HG03025 (cell line): Measurements from ENCODE around the gene VPS8.

ENCODE experiments used
- ATAC-seq: cut with Tn5 transposase; IDR thresholded peaks from one replicate; pipeline ENCODE4 v1.9.1; 2021; ENCODE audit warnings: mild to moderate bottlenecking, moderate library complexity; ENCODE audit not compliant: unreplicated experiment, low FRiP score

VPS8 gene, protein sequence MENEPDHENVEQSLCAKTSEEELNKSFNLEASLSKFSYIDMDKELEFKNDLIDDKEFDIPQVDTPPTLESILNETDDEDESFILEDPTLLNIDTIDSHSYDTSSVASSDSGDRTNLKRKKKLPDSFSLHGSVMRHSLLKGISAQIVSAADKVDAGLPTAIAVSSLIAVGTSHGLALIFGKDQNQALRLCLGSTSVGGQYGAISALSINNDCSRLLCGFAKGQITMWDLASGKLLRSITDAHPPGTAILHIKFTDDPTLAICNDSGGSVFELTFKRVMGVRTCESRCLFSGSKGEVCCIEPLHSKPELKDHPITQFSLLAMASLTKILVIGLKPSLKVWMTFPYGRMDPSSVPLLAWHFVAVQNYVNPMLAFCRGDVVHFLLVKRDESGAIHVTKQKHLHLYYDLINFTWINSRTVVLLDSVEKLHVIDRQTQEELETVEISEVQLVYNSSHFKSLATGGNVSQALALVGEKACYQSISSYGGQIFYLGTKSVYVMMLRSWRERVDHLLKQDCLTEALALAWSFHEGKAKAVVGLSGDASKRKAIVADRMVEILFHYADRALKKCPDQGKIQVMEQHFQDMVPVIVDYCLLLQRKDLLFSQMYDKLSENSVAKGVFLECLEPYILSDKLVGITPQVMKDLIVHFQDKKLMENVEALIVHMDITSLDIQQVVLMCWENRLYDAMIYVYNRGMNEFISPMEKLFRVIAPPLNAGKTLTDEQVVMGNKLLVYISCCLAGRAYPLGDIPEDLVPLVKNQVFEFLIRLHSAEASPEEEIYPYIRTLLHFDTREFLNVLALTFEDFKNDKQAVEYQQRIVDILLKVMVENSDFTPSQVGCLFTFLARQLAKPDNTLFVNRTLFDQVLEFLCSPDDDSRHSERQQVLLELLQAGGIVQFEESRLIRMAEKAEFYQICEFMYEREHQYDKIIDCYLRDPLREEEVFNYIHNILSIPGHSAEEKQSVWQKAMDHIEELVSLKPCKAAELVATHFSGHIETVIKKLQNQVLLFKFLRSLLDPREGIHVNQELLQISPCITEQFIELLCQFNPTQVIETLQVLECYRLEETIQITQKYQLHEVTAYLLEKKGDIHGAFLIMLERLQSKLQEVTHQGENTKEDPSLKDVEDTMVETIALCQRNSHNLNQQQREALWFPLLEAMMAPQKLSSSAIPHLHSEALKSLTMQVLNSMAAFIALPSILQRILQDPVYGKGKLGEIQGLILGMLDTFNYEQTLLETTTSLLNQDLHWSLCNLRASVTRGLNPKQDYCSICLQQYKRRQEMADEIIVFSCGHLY (N-terminal part only)

GRCh38 chr3:184811999-184812661 lies at the start of gene VPS8:
TSS of gene VPS8 (plus strand) at chr3:184812166. CDS start at chr3:184824633, 12,467 bp downstream.
- peak; percentile 87 for ATAC-seq

GRCh38 chr3:184764191-184764590 lies 47.8 kb upstream of the VPS8 start:
- ATAC-seq: no peak

- no peak for ATAC-seq
Observed at GRCh38 chr3:184765047-184765729, 46.8 kb upstream of the VPS8 start.

DNA sequence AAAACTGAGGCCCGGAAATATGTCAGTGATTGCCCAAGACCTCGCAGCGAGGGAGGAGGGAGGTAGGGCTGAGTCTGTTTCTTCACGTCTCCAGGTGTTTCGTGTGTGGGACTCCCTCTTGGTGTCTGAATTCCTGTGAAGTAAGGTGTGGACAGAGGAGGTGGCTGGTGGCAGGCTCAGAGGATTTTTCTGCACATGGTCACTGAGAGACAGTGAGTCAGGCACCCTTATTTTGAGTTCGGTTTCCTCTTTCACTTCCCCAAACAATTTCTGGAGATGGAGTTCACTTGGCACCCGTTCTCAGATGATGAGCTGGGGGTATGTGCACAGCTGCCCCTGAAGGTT lies 46.3 kb upstream of the VPS8 start:
- ATAC-seq: no peak

- ATAC-seq: no peak
Observed at GRCh38 chr3:184766555-184767261, 45.3 kb upstream of the VPS8 start.

GRCh38 chr3:184767377-184767776 lies 44.6 kb upstream of the VPS8 start:
- no peak for ATAC-seq

DNA sequence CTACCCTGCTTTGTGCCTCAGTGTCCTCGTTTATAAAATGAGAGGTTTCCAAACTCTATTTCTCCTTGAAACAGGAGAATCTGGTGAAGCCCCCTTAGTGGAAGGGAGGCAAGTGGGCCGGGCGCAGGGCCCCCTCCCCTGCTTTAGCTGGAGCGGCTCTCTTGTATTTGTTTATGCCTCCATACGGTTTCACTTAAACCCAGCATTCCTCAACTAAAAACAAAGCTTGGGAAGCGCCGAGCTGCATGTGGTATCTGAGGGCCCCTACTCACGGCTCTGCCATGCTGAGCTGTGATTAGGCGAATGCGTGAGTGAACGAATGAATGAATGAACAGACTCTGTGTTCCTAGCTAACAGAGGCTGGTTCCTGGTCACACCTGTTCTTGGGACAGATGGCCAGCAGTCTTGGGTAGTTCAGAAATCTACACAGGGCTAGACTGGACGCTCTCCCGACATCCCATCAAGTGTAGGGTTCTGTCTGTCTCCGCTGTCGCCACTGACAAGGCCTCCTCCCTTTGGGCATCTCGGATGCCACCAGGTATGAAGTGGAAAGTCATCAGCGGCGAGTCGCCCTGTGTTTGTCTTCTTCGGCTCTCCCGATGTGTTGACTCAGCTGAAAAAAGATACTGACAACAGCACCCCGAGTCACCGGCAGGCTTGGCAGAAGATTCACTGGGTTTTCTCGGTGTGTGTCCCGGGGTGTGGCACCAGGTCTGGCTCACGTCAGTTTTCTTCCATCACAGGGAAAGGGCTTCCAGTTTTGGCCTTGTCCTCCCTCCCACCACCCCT lies 42.4 kb upstream of the VPS8 start:
- ATAC-seq: no peak

DNA sequence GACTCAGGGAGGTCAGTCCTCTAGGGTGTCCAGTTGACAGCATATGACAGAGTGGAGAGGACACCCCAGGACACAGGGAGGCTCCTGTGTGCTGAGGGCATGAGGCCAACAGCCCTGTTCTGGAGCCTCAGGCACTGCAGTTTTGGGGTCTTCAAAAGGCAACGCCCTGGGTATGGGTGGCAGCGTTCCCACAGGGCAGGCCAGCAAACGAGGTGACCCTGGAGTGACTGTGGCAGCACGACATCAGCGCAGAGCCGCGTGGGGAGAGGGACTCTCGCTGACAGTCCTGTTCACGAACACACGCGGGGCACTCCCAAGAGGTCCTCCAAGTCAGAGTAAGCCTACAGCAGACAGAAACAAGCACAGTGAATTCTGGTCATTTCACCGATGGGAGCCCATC lies 41.4 kb upstream of the VPS8 start:
- ATAC-seq: no peak

DNA sequence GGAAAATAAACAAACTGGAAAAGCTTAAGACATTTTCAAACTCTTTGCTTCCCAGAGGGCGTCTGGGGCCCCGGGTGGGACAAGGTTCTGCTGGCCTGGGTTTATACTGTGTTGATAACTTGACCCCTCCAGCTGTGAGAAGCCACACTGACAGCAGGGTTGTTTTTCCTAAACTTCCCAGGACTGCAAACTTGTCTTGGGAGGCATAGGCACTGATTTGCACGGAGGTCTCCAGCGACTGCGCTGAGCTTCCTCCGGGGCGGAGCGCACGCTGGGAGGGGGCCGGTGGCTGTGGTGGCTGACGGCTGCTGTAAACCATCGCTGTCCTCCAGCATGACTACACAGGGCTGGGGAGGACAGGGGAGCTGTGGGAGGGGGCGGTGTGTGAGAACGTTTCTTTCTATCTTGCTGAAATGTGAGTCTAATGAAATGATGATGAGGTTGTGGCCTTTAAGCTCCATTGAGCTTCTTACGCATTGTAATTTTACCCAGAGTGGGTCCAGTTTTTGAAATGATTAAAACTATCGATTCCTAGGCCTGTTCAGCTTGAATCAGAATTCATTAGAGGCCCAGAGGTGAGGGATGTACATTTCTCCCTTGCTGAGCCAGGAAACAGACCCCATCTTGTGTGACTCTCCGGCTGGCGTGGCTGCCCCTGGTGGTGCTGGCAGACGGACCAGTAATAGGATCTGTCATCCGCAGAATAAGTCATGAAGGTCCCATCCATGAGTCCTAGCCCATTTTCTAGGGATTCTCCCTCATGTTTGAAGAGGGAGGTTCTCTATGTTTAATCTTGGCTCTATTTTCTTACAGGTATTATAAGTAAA lies 40.5 kb upstream of the VPS8 start:
- no peak for ATAC-seq

DNA sequence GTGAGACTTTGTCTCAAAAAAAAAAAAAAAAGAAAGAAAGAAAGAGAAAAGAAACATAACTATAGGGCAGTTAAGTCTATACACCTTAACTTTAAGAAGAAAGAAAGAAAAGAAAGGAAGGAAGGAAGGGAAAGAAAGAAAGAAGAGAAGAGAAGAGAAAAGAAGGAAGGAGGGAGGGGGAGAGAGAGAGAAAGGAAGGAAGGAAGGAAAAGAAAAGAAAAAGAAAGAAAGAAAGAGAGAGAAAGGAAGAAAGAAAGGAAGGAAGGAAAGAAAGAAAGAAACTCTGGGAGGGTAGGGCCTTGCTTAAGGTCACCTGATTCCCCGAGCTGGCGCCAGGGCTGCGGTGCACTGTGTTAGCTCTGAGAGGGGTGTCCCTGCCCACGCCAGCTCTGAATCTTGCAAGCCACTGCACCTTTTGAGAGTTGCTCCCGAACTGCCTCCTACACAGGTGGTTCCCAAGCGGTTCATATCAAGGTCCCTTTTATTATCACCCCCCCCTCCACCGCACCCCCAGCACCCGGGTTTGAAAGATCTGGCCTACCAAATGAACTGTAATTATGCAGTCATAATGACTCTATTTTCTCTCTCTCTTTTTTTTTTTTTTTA lies 39.2 kb upstream of the VPS8 start:
- no peak for ATAC-seq

- no peak for ATAC-seq
Observed at GRCh38 chr3:184773283-184774186, 38.4 kb upstream of the VPS8 start.

GRCh38 chr3:184776916-184777315 lies 35.0 kb upstream of the VPS8 start:
- ATAC-seq: no peak

DNA sequence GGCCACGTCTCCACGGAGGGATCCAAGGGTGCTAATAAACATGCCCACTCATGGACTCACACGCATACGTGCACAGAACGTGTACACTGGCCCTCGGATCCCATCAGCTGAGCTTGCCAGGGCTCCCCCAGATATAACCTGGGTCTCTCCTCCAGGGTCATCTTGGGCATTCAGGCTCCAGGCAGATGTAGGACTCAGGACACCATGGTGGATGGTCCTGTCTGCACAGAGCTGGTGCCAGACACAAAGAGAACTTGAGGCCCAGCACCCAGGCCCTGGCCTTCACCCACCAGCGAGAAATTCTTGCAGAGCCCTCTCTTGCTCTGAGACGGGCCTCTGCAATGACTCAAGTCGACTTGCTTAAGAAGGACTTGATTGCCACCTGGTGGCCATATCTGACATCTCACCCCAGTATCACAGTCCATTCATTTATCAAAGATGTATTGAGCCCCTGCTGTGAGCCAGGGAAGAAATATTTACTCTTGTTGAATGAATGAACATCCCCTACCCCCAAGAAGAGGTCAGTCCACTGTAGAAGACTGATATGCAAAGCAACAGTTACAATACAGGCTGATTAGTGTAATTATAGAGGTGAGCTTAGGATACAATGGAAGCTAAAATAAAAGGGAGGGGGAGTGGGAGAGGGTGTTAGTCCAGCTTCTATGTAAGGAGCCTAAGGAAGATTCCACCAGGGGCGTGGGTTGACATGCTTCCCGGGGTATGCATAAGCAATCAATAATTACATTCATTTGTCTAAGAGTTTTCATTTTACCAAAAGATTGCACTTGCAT lies 34.2 kb upstream of the VPS8 start:
- ATAC-seq: no peak

- no peak for ATAC-seq
Observed at GRCh38 chr3:184778426-184779332, 33.3 kb upstream of the VPS8 start.
